AG04449 (cell line): ENCODE measurements around the gene PGF.

Experiments
- CTCF ChIA-PET: fragments of 350-600 bp; formaldehyde crosslinking; extraction: SDS; loops from one replicate; lab custom pipeline; 2021; ENCODE audit warnings: antibody characterized with exemption; lab: Yijun Ruan, JAX
- POLR2A ChIA-PET: fragments of 400-600, 350-600 bp; formaldehyde crosslinking; extraction: SDS; loops from one replicate; lab custom pipeline; 2020; ENCODE audit warnings: antibody characterized with exemption, inconsistent platforms; lab: Yijun Ruan, JAX
- DNase-seq: peaks from one replicate; pipeline ENCODE4 v3.0.0-alpha.2; 2010; ENCODE audit warnings: low read depth, low spot score
- H3K4me3 ChIP-seq: 2 replicates; pipeline ENCODE4 v1.5.1; 2011; ENCODE audit warnings: low read depth, mild to moderate bottlenecking, control low read depth, low read length
- CTCF ChIP-seq: IDR thresholded peaks from one replicate; pipeline ENCODE4 v1.5.1; 2011; ENCODE audit warnings: mild to moderate bottlenecking, moderate library complexity, low read length, control low read depth, inconsistent platforms; ENCODE audit not compliant: insufficient read depth; ENCODE audit errors: missing control alignments

Gene PGF

GRCh38 chr14:74976264-74977113, 21.1 kb upstream of the PGF start:
- H3K4me3 ChIP-seq: no peak overlapping the region
- no peak for TF ChIP-seq CTCF
- POLR2A ChIA-PET: no interaction called here
- no peak for DNase-seq
- CTCF ChIA-PET: no interaction called here

GRCh38 chr14:74975059-74975810, 19.8 kb upstream of the PGF start:
- DNase-seq: no peak
- TF ChIP-seq CTCF: no peak
- POLR2A ChIA-PET: no interaction called here
- no peak overlapping the region for H3K4me3 ChIP-seq
- CTCF ChIA-PET: interaction anchor here (0.8 to 3.0 kb wide), 3 partner anchors 30 to 113 kb away, joined by 3 to 13 read pairs (median 6); no protein-coding TSS in a partner anchor

- DNase-seq: no peak
- ChIA-PET CTCF (interaction anchor here (0.8 to 3.0 kb wide), 4 partner anchors 9 to 114 kb away, joined by 3 to 13 read pairs (median 4); no protein-coding TSS in a partner anchor), POLR2A (no interaction called here)
- no peak overlapping the region for H3K4me3 ChIP-seq
- no peak for TF ChIP-seq CTCF
These were observed 19.1 kb upstream of the PGF start for GRCh38 chr14:74974364-74975058.

GRCh38 chr14:74973905-74974363, 18.5 kb upstream of the PGF start:
- CTCF ChIA-PET: interaction anchor here (1.2 to 3.0 kb wide), 3 partner anchors 9 to 114 kb away, joined by 3 to 13 read pairs (median 6); no protein-coding TSS in a partner anchor
- TF ChIP-seq CTCF: no peak
- DNase-seq: no peak
- no peak overlapping the region for H3K4me3 ChIP-seq
- POLR2A ChIA-PET: no interaction called here

- no peak for DNase-seq
- POLR2A ChIA-PET: no interaction called here
- CTCF ChIA-PET: interaction anchor here (1.2 to 3.0 kb wide), 3 partner anchors 8 to 27 kb away, joined by 3 to 13 read pairs (median 3); partner anchors contain the start of gene PGF
These were observed 17.7 kb upstream of the PGF start for GRCh38 chr14:74973003-74973653.

More at GRCh38 chr14:74973003-74973653, 17.7 kb upstream of the PGF start:
- H3K4me3 ChIP-seq: no peak overlapping the region
- no peak for TF ChIP-seq CTCF
